DND-41 (cell line): ENCODE measurements around the gene SP140.

Experiments
- CTCF ChIP-seq: IDR thresholded peaks from 2 replicates; pipeline ENCODE4 v1.5.1; 2012; ENCODE audit warnings: borderline replicate concordance, low read length, moderate library complexity, mild to moderate bottlenecking; ENCODE audit not compliant: poor library complexity, severe bottlenecking; ENCODE audit errors: extremely low read depth
- EZH2 ChIP-seq: IDR thresholded peaks from 3 replicates; pipeline ENCODE4 v1.6.1; 2012; ENCODE audit warnings: borderline replicate concordance, low read depth, mild to moderate bottlenecking, moderate library complexity, low read length, inconsistent platforms; ENCODE audit not compliant: severe bottlenecking

- no peak for TF ChIP-seq CTCF
- TF ChIP-seq EZH2: no peak
These were observed 91.8 kb downstream of the SP140 start for GRCh38 chr2:230317366-230317765.
